Mucosa of stomach (tissue), 1 donor: ENCODE measurements around the gene CCDC71L.

Experiments used
- H3K27me3 ChIP-seq: one replicate; pipeline ENCODE4 v1.7.0; 2013; ENCODE audit warnings: mild to moderate bottlenecking, low read length; ENCODE audit not compliant: control insufficient read depth, insufficient read depth
- H3K36me3 ChIP-seq: one replicate; pipeline ENCODE4 v1.7.0; 2013; ENCODE audit warnings: low read length; ENCODE audit not compliant: control insufficient read depth, insufficient read depth
- H3K4me1 ChIP-seq: one replicate; pipeline ENCODE4 v1.7.0; 2013; ENCODE audit warnings: mild to moderate bottlenecking, low read length; ENCODE audit not compliant: control insufficient read depth, insufficient read depth
- H3K4me3 ChIP-seq: one replicate; pipeline ENCODE4 v1.7.0; 2013; ENCODE audit warnings: low read length
- H3K9ac ChIP-seq: one replicate; pipeline ENCODE4 v1.7.0; 2013; ENCODE audit warnings: mild to moderate bottlenecking, low read length, moderate library complexity
- H3K9me3 ChIP-seq: one replicate; pipeline ENCODE4 v1.7.0; 2013; ENCODE audit warnings: mild to moderate bottlenecking, low read length, moderate library complexity; ENCODE audit not compliant: control insufficient read depth
- donor health status: Pancreatic carcinoma.

CCDC71L gene

DNA sequence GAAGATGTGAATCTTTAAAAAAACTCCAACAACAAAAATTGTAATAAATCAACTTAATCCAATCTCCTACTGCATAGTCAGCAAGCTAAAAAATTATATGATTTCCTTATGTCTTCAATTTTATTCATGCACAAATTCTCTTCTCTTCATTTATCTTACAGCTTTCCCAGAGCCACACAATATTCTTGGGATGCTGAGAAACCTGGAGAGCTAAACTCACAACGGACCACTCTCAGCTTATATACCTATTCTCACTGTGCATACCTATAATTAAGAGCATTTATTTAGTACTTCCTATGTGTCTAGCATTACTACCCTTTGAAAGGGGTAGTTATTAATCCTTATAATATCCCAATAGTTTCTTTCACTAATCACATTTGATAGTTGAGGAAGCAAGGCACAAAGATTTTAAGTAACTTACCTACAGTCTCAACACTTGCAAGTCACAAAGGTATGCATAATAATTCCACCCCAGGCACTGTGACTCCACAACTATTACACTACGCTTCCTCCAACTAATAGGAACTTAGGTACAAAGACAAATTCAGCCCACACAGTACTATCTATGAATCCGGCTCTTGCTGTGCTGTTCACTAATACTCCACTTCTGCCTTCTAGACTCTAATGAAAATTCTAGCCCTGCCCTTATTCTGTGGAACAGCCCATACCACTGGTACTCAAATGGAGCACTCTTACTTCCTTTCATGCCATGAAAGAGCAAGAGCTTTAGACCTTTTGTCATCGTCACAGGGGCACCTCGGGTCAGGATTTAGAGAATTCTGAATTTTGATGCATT lies 5.1 kb downstream of the CCDC71L start:
- H3K9ac ChIP-seq, result no peak overlapping the region
- H3K27me3 ChIP-seq, result no peaks in the 10 kb centered on the region
- H3K36me3 ChIP-seq, result no peaks in the 10 kb centered on the region
- H3K4me1 ChIP-seq, result no peaks in the 10 kb centered on the region
- H3K9me3 ChIP-seq, result no peaks in the 10 kb centered on the region
- H3K4me3 ChIP-seq, result no peak overlapping the region

- Histone ChIP-seq H3K36me3 (no peaks in the 10 kb centered on the region), H3K27me3 (no peaks in the 10 kb centered on the region), H3K9ac (no peak overlapping the region), H3K9me3 (no peaks in the 10 kb centered on the region), H3K4me3 (no peak overlapping the region), H3K4me1 (no peaks in the 10 kb centered on the region)
These were observed 7.5 kb downstream of the CCDC71L start for GRCh38 chr7:106653488-106653887.

GRCh38 chr7:106652909-106653308 lies 8.0 kb downstream of the CCDC71L start:
- H3K9ac ChIP-seq, result no peak overlapping the region
- no peaks in the 10 kb centered on the region for H3K9me3 ChIP-seq
- no peak overlapping the region for H3K4me3 ChIP-seq
- no peaks in the 10 kb centered on the region for H3K4me1 ChIP-seq
- no peaks in the 10 kb centered on the region for H3K36me3 ChIP-seq
- no peaks in the 10 kb centered on the region for H3K27me3 ChIP-seq

DNA sequence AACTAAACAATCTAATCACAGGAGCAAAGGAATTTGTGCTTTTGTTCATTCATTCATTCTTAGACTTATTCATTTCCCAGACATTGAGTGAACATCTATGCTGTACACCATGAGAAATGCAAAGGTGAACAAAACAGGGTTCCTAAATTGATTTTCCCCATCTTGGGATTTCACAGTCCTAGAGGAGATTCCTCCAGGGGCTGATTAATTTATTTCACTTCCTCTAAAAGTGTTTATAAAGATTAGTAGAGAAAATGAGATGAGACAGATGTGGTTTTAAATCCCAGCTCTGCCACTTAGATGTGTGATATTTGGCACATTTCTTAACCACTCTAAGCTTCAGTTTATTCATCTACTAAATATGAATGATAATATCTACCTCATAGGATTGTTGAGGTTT lies 8.9 kb downstream of the CCDC71L start:
- H3K36me3 ChIP-seq, result no peaks in the 10 kb centered on the region
- H3K27me3 ChIP-seq, result no peaks in the 10 kb centered on the region
- no peaks in the 10 kb centered on the region for H3K4me1 ChIP-seq
- H3K9ac ChIP-seq, result no peak overlapping the region
- no peak overlapping the region for H3K4me3 ChIP-seq
- H3K9me3 ChIP-seq, result no peaks in the 10 kb centered on the region

DNA sequence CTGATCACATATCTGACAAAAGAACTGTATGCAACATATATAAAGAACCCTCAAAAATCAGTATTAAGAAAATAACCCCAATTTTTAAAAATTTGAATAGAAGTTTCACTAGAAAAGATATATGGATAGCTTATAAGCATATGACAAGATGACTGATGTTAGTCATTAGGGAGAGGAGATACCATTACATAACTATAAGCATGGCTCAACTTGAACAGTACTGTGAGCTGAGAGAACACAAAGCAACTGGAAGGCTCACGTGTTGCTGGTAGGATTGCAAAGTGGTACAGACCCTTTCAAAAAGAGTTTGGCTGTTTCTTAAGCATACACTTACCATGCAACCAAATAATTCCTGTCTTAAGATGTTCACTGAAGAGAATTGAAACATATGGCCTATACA lies 14.7 kb downstream of the CCDC71L start:
- Histone ChIP-seq H3K9ac (no peak overlapping the region), H3K27me3 (no peaks in the 10 kb centered on the region), H3K36me3 (no peaks in the 10 kb centered on the region), H3K4me3 (no peak overlapping the region), H3K9me3 (no peaks in the 10 kb centered on the region), H3K4me1 (no peaks in the 10 kb centered on the region)

DNA sequence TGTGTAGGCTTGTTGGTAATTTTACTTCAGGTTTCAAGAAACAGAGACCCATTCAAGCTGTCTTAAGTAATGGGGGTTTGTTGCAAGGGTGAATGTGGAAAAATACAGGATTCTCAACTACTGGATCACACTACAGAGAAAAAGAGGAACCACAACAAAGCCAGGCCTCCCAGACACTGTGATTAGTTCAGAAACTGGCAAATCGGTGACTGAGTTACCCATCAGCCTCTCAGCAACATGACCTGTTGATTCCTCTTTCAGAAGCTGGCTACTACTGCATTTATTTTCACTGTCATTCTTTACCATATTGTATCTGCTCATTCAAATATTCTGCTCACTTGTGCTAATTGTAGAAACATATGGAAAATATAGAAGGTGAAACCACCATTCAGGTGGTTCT lies 16.0 kb downstream of the CCDC71L start:
- Histone ChIP-seq H3K9ac (no peak overlapping the region), H3K4me1 (no peaks in the 10 kb centered on the region)

GRCh38 chr7:106643216-106644000 lies 17.6 kb downstream of the CCDC71L start:
- no peak overlapping the region for H3K9ac ChIP-seq
- H3K27me3 ChIP-seq, result no peaks in the 10 kb centered on the region
- no peaks in the 10 kb centered on the region for H3K36me3 ChIP-seq
- H3K4me1 ChIP-seq, result no peaks in the 10 kb centered on the region
- no peak overlapping the region for H3K4me3 ChIP-seq
- H3K9me3 ChIP-seq, result no peaks in the 10 kb centered on the region

More for the DNA sequence above, 16.0 kb downstream of the CCDC71L start:
- no peak overlapping the region for H3K4me3 ChIP-seq
- no peaks in the 10 kb centered on the region for H3K36me3 ChIP-seq
- H3K9me3 ChIP-seq, result no peaks in the 10 kb centered on the region
- no peaks in the 10 kb centered on the region for H3K27me3 ChIP-seq

DNA sequence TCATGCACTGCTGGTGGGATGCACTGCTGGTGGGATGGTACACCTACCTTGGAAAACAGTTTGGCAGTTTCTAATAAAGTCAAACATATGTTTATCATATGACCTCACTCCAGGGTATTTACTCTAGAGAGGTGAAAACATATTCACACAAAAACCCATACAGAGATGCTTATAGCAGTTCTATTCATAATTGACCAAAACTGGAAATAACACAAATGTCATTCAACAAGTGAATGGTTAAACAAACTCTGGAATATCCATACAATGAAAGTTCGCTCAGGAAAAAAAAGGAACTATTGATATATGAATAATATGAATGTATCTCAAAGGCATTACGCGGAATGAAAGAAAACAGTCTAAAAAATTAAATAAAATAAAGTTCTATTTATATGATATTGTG lies 19.5 kb downstream of the CCDC71L start:
- no peaks in the 10 kb centered on the region for H3K4me1 ChIP-seq
- no peak overlapping the region for H3K4me3 ChIP-seq
- no peaks in the 10 kb centered on the region for H3K27me3 ChIP-seq
- H3K36me3 ChIP-seq, result no peaks in the 10 kb centered on the region
- H3K9me3 ChIP-seq, result no peaks in the 10 kb centered on the region
- H3K9ac ChIP-seq, result no peak overlapping the region

DNA sequence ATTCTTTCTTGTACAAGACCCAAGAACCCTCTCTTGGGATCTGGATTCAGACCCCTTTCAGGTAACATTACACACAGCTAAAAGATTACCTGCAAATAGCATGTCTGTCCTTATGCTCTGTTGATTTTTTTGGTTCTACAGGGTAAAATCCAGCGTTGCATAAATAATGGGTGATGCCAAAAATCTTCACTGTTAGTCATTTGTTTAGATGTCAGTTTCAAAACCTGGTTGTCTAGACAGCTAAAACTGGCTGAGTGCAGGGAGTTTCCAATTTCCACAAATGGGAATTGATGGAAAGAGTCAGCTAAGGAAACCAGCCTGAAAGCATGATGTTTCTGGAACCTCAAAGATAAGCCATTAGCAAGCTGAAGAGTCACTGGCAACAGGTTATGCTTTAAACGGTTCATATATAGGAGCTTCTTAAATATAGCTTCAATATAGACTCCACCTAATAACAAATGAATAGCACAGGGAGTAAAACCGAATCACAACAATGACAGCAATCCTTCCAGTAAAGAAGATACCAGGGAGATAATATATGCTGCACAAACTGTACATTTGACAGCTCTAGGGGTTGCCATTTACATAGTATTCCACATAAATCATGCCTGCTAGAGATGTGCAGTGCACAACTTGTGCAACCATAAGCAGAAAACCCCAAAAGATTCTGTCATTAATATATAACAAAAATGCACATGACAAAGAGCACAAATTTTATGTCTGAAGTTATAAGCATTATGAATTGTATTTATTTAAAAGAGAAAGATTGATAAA lies 20.4 kb downstream of the CCDC71L start:
- Histone ChIP-seq H3K4me1 (no peaks in the 10 kb centered on the region), H3K27me3 (no peaks in the 10 kb centered on the region), H3K9ac (no peak overlapping the region), H3K9me3 (no peaks in the 10 kb centered on the region), H3K4me3 (no peak overlapping the region), H3K36me3 (no peaks in the 10 kb centered on the region)

GRCh38 chr7:106639476-106640334 lies 21.3 kb downstream of the CCDC71L start:
- H3K9me3 ChIP-seq, result no peaks in the 10 kb centered on the region
- H3K4me1 ChIP-seq, result no peaks in the 10 kb centered on the region
- no peak overlapping the region for H3K9ac ChIP-seq
- no peaks in the 10 kb centered on the region for H3K36me3 ChIP-seq
- H3K27me3 ChIP-seq, result no peaks in the 10 kb centered on the region
- H3K4me3 ChIP-seq, result no peak overlapping the region

DNA sequence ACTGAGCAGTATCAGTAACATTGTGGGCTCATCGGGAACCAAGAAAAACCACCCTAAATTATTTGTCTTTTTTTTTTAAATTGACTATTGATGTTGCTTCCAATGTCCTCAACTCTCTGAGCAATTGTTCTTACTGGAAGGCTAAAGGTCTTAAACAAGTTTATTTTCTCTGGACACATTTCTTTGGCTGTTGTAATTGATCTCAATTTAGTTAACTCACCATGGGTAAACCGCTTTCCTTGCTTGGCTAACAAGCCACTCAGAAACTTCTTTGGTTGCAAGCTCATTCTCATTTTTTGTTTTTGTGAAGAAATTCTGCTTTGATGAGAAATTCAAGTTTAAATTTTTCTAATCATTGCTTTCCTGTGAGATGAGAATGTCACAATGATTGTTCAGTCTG lies 25.5 kb downstream of the CCDC71L start:
- no peaks in the 10 kb centered on the region for H3K9me3 ChIP-seq
- no peak overlapping the region for H3K9ac ChIP-seq
- H3K36me3 ChIP-seq, result no peaks in the 10 kb centered on the region
- H3K27me3 ChIP-seq, result no peaks in the 10 kb centered on the region
- no peaks in the 10 kb centered on the region for H3K4me1 ChIP-seq
- no peak overlapping the region for H3K4me3 ChIP-seq
